ENCODE measurements around the gene TMEM259. TPM values are rescaled to one million over a fixed set of nuclear protein-coding genes. Genes with fewer than 3 reads are reported as not detected.

Gene TMEM259
- total RNA-seq, 1 experiment from 2014 or later: 155 TPM

DNA sequence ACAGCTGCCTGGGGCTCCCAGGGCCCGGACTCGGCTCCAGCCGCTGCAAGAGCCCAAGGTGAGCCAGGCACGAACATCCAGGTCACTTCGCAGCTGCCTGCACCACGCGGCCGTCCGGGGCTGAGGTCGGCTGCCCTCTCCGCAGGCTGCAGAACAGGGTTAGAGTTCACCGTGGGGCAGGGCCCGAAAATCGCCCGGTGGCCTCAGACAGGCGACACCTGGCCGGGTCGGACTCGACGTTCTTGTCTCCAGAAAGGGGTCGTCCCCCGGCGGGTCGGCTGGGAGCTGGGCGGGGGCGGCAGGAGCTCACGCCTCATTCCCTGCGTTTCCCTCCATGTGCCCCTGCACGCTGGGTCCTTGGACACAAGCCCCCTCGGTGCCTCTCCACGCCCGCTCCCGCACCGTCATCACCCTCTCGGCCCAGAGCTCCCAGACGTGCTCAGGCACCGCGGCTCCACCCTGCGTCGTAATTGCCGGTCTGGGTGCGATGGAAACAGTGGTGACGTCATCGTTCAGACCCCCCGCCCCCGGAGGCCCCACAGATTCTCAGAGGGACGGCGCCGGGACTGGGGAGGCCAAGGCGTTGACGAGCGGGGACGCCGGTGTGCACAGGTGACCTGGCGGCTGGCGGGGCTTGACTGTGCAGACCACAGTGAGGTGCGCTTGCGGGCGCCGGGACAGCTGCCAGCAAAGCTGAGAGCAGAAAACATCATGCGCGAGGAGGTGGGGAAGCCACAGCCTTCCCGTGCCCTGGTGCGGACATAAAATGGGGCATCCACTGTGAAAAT lies 24.7 kb downstream of the TMEM259 start:
- peaks cover 36% of the 10 kb centered on the region for H4K20me1 ChIP-seq (ENCODE audit: insufficient read depth)
- peaks cover 29% of the 10 kb centered on the region for H3K27me3 ChIP-seq (ENCODE audit: insufficient read depth, low read depth)
- H3K4me1 ChIP-seq (replicated peaks; ENCODE audit: insufficient read depth): peaks cover 28% of the 10 kb centered on the region
- H2AFZ ChIP-seq: no peak overlapping the region
- TSS peak; percentile 28 for BruUV-seq (replicated peaks)
- no peaks in the 10 kb centered on the region for H3K9me3 ChIP-seq (ENCODE audit: insufficient read depth, low read depth)
- TF ChIP-seq EZH2 (IDR thresholded peaks at IDR 0.05; ENCODE audit: low read depth): no peak
- TF ChIP-seq, protein P1, sequence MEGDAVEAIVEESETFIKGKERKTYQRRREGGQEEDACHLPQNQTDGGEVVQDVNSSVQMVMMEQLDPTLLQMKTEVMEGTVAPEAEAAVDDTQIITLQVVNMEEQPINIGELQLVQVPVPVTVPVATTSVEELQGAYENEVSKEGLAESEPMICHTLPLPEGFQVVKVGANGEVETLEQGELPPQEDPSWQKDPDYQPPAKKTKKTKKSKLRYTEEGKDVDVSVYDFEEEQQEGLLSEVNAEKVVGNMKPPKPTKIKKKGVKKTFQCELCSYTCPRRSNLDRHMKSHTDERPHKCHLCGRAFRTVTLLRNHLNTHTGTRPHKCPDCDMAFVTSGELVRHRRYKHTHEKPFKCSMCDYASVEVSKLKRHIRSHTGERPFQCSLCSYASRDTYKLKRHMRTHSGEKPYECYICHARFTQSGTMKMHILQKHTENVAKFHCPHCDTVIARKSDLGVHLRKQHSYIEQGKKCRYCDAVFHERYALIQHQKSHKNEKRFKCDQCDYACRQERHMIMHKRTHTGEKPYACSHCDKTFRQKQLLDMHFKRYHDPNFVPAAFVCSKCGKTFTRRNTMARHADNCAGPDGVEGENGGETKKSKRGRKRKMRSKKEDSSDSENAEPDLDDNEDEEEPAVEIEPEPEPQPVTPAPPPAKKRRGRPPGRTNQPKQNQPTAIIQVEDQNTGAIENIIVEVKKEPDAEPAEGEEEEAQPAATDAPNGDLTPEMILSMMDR (conservative IDR thresholded peaks at IDR 0.05): no peak
- H3K4me2 ChIP-seq: peak overlapping the region; percentile 76
- no peak overlapping the region for H3K27ac ChIP-seq
- DNase-seq: peak in 1 of 2 experiments; percentile 45
- H3K9me2 ChIP-seq (ENCODE audit: insufficient read depth): no peaks in the 10 kb centered on the region
- intact Hi-C loops (cut with micrococcal nuclease; ENCODE audit: unreplicated experiment): no loop called here
- no peaks in the 10 kb centered on the region for H3K79me2 ChIP-seq (ENCODE audit: low read depth)
- ChIA-PET CTCF (no interaction called here), POLR2A (ENCODE audit: unreplicated experiment) (interaction anchor here (0.6 kb wide), 1 partner anchor 22 kb away, joined by 6 read pairs; no protein-coding TSS in a partner anchor)
- no peaks in the 10 kb centered on the region for H3K36me3 ChIP-seq (ENCODE audit: low read depth)
- peak overlapping the region; percentile 37; the same call in 1 of the 2 replicates for H3K4me3 ChIP-seq
- H3F3A ChIP-seq (ENCODE audit: insufficient read depth, low read depth): peaks cover 50% of the 10 kb centered on the region; the same call in 1 of the 2 replicates

DNA sequence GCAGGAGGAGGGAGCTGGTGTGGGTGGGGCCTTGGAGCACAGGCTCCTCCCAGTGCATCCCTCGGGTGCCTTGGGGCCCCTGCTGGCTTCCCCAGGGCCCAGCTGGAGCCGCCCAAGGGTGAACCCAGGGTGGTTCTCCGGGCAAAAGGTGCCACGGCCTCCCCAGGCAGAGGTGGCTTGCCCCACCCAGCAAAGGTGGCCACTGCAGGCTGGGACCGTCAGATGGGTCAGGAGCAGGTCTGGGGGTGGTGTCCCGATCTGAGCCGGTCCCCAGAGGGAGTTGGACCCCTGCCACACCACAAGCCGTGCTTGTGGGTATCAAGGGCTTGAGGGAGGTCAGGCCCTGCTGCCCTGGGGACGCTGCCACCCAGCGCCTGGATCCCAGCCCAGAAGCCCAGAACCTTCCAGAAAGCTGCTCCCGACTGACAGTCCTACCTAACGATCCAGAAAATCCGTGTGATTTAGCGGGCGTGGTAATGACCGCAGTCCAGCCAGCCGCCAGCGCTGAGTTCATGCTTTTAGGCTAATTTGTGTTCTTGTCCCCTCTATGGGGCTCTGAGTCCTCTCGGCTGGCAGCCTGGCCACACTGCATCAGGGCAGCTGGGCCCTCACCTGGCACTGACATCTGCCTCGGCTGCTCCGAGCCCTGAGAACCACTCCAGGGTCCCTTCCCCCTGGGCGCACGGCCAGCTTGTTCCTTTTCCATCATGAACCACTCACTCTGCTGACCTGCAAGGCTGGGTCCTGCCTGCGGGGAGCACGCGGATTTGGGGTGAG lies 25.7 kb downstream of the TMEM259 start:
- Histone ChIP-seq H3K4me3 (no peak overlapping the region), H3K27me3 (ENCODE audit: insufficient read depth, low read depth) (peaks cover 23% of the 10 kb centered on the region), H2AFZ (no peak overlapping the region), H3K79me2 (ENCODE audit: low read depth) (no peaks in the 10 kb centered on the region), H3K9me2 (ENCODE audit: insufficient read depth) (no peaks in the 10 kb centered on the region), H3K36me3 (ENCODE audit: low read depth) (no peaks in the 10 kb centered on the region), H4K20me1 (ENCODE audit: insufficient read depth) (peaks cover 36% of the 10 kb centered on the region), H3K4me1 (replicated peaks; ENCODE audit: insufficient read depth) (peaks cover 28% of the 10 kb centered on the region), H3F3A (ENCODE audit: insufficient read depth, low read depth) (peaks cover 59% of the 10 kb centered on the region; the same call in 1 of the 2 replicates), H3K9me3 (ENCODE audit: insufficient read depth, low read depth) (no peaks in the 10 kb centered on the region), H3K27ac (no peak overlapping the region), H3K4me2 (peak overlapping the region; percentile 76)
- ChIA-PET POLR2A (ENCODE audit: unreplicated experiment) (interaction anchor here (0.6 kb wide), 1 partner anchor 202 kb away, joined by 4 read pairs; no protein-coding TSS in a partner anchor), CTCF (interaction anchor here (0.6 kb wide), 1 partner anchor 55 kb away, joined by 4 read pairs; no protein-coding TSS in a partner anchor)
- no TSS peak for BruUV-seq (replicated peaks)
- DNase-seq: peak; percentile 75 to 98
- TF ChIP-seq, protein P1 (conservative IDR thresholded peaks at IDR 0.05): no peak
- intact Hi-C loops (cut with micrococcal nuclease; ENCODE audit: unreplicated experiment): no loop called here

DNA sequence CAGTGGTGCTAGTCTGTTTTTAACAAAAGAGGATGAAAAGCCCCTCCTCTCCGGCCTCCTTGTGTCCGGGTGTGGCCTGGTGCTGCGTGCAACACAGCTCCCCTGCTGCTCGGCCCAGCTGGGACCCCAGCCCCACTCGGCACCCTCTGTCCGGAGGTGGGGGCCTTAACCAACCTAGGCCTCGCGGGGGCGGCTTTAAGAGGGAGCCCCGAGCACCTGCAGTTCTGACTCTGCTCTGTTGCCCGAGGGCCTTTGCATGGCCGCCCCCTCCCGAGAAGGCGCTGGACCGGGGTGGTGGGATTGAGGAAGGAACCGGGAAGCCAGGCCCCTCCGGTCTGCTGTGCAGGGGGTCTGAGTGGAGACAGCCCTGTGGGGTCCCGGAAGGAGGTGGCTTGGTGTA lies 26.4 kb downstream of the TMEM259 start:
- no peak for DNase-seq
- Histone ChIP-seq H2AFZ (no peak overlapping the region), H3F3A (ENCODE audit: insufficient read depth, low read depth) (peaks cover 59% of the 10 kb centered on the region; the same call in 1 of the 2 replicates), H3K4me3 (no peak overlapping the region), H3K27me3 (ENCODE audit: insufficient read depth, low read depth) (peaks cover 23% of the 10 kb centered on the region), H3K36me3 (ENCODE audit: low read depth) (no peaks in the 10 kb centered on the region), H3K4me1 (replicated peaks; ENCODE audit: insufficient read depth) (peaks cover 28% of the 10 kb centered on the region), H3K27ac (no peak overlapping the region), H4K20me1 (ENCODE audit: insufficient read depth) (peaks cover 36% of the 10 kb centered on the region), H3K9me3 (ENCODE audit: insufficient read depth, low read depth) (no peaks in the 10 kb centered on the region), H3K4me2 (no peak overlapping the region), H3K9me2 (ENCODE audit: insufficient read depth) (no peaks in the 10 kb centered on the region), H3K79me2 (ENCODE audit: low read depth) (no peaks in the 10 kb centered on the region)
- CTCF ChIA-PET: interaction anchor here (0.6 kb wide), 1 partner anchor 54 kb away, joined by 4 read pairs; no protein-coding TSS in a partner anchor
- intact Hi-C loops (cut with micrococcal nuclease; ENCODE audit: unreplicated experiment): no loop called here
- TF ChIP-seq EZH2 (IDR thresholded peaks at IDR 0.05; ENCODE audit: low read depth): no peak
- TF ChIP-seq, protein P1 (conservative IDR thresholded peaks at IDR 0.05): no peak
- POLR2A ChIA-PET (ENCODE audit: unreplicated experiment): no interaction called here
- no TSS peak for BruUV-seq (replicated peaks)
